H9 (cell line): ENCODE measurements around the gene COX8C. TPM values are rescaled to one million over a fixed set of nuclear protein-coding genes. Genes with fewer than 3 reads are reported as not detected.

Experiments used
- DNase-seq: peaks from one replicate; pipeline ENCODE4 v3.0.0-alpha.2; 2017
- H2AFZ ChIP-seq: one replicate; pipeline ENCODE4 v1.6.1; 2013; ENCODE audit warnings: mild to moderate bottlenecking, low read length, control low read depth, moderate library complexity
- H2AK5ac ChIP-seq: 2 replicates; pipeline ENCODE4 v1.6.1; 2013; ENCODE audit warnings: low read length, control low read depth, mixed read lengths; ENCODE audit not compliant: insufficient read length
- H2BK120ac ChIP-seq: one replicate; pipeline ENCODE4 v1.6.1; 2013; ENCODE audit warnings: low read depth, mild to moderate bottlenecking, low read length, control low read depth, inconsistent platforms; ENCODE audit not compliant: poor library complexity, severe bottlenecking
- H2BK12ac ChIP-seq: 2 replicates; pipeline ENCODE4 v1.6.1; 2013; ENCODE audit warnings: low read length, control low read depth, mixed read lengths, low read depth; ENCODE audit not compliant: insufficient read length
- H2BK15ac ChIP-seq: 2 replicates; pipeline ENCODE4 v1.6.1; 2013; ENCODE audit warnings: low read depth, low read length, control low read depth
- H2BK20ac ChIP-seq: one replicate; pipeline ENCODE4 v1.6.1; 2013; ENCODE audit warnings: low read depth, mild to moderate bottlenecking, low read length, control low read depth, inconsistent platforms; ENCODE audit not compliant: poor library complexity, severe bottlenecking
- H2BK5ac ChIP-seq: 2 replicates; pipeline ENCODE4 v1.6.1; 2013; ENCODE audit warnings: low read length, control low read depth, mixed read lengths; ENCODE audit not compliant: insufficient read length
- H3K14ac ChIP-seq: 2 replicates; pipeline ENCODE4 v1.6.1; 2013; ENCODE audit warnings: low read length, control low read depth; ENCODE audit not compliant: insufficient read depth
- H3K18ac ChIP-seq: 2 replicates; pipeline ENCODE4 v1.6.1; 2013; ENCODE audit warnings: low read depth, mild to moderate bottlenecking, mixed read lengths, low read length, control low read depth; ENCODE audit not compliant: insufficient read length
- H3K23ac ChIP-seq: 2 replicates; pipeline ENCODE4 v1.6.1; 2013; ENCODE audit warnings: low read length, control low read depth, mixed read lengths, low read depth; ENCODE audit not compliant: insufficient read length
- H3K23me2 ChIP-seq: 2 replicates; pipeline ENCODE4 v1.6.1; 2013; ENCODE audit warnings: low read depth, mild to moderate bottlenecking, mixed read lengths, low read length, control low read depth; ENCODE audit not compliant: insufficient read length, poor library complexity, severe bottlenecking
- H3K27ac ChIP-seq: 2 replicates; pipeline ENCODE4 v1.5.1; 2013; ENCODE audit warnings: low read length, control low read depth, mixed read lengths, low read depth; ENCODE audit not compliant: insufficient read length
- H3K27me3 ChIP-seq: 2 replicates; pipeline ENCODE4 v1.6.1; 2013; ENCODE audit warnings: low read length, control low read depth, inconsistent platforms; ENCODE audit not compliant: insufficient read depth
- H3K4ac ChIP-seq: 2 replicates; pipeline ENCODE4 v1.6.1; 2013; ENCODE audit warnings: low read depth, mild to moderate bottlenecking, control low read depth, inconsistent platforms, low read length, moderate library complexity
- H3K4me1 ChIP-seq: 2 replicates; pipeline ENCODE4 v1.6.1; 2013; ENCODE audit warnings: low read length, control low read depth, inconsistent platforms; ENCODE audit not compliant: insufficient read depth
- H3K4me2 ChIP-seq: 2 replicates; pipeline ENCODE4 v1.6.1; 2013; ENCODE audit warnings: low read length, control low read depth, mixed read lengths; ENCODE audit not compliant: insufficient read length, insufficient read depth
- H3K56ac ChIP-seq: 2 replicates; pipeline ENCODE4 v1.6.1; 2013; ENCODE audit warnings: low read depth, mild to moderate bottlenecking, mixed read lengths, low read length, control low read depth; ENCODE audit not compliant: insufficient read length
- H3K79me1 ChIP-seq: 2 replicates; pipeline ENCODE4 v1.6.1; 2013; ENCODE audit warnings: low read depth, mild to moderate bottlenecking, moderate library complexity, low read length, control low read depth, inconsistent platforms; ENCODE audit not compliant: insufficient read depth, poor library complexity, severe bottlenecking
- H3K79me2 ChIP-seq: 2 replicates; pipeline ENCODE4 v1.6.1; 2013; ENCODE audit warnings: low read length, control low read depth, inconsistent platforms; ENCODE audit not compliant: insufficient read depth
- H3K9ac ChIP-seq: 2 replicates; pipeline ENCODE4 v1.6.1; 2013; ENCODE audit warnings: low read length, control low read depth, mixed read lengths; ENCODE audit not compliant: insufficient read length; ENCODE audit errors: extremely low read depth
- H3K9me3 ChIP-seq: one replicate; pipeline ENCODE4 v1.6.1; 2013; ENCODE audit warnings: low read depth, low read length, inconsistent platforms; ENCODE audit not compliant: control insufficient read depth
- H3T11ph ChIP-seq: one replicate; pipeline ENCODE4 v1.6.1; 2013; ENCODE audit warnings: mild to moderate bottlenecking, low read length, control low read depth, inconsistent platforms
- H4K20me1 ChIP-seq: one replicate; pipeline ENCODE4 v1.6.1; 2013; ENCODE audit not compliant: control insufficient read depth, insufficient read length, insufficient read depth
- H4K5ac ChIP-seq: 2 replicates; pipeline ENCODE4 v1.6.1; 2013; ENCODE audit warnings: low read depth, mild to moderate bottlenecking, mixed read lengths, low read length, control low read depth; ENCODE audit not compliant: insufficient read length
- H4K8ac ChIP-seq: replicated peaks from 2 replicates; pipeline ENCODE4 v1.6.1; 2013; ENCODE audit warnings: low read length, control low read depth, mixed read lengths, low read depth; ENCODE audit not compliant: insufficient read length
- H4K91ac ChIP-seq: 2 replicates; pipeline ENCODE4 v1.6.1; 2013; ENCODE audit warnings: low read depth, mild to moderate bottlenecking, moderate library complexity, mixed read lengths, low read length, control low read depth; ENCODE audit not compliant: insufficient read length
- H3K27ac Mint-ChIP-seq, 3 experiments: 2 replicates in 2 of 3; 3 replicates in 1 of 3; pipeline ENCODE4 v1.8.0; 2020 to 2021; ENCODE audit warnings: mixed read lengths in 3 of 3, mild to moderate bottlenecking in 1 of 3, moderate library complexity in 1 of 3
- H3K27me3 Mint-ChIP-seq: 2 replicates; pipeline ENCODE4 v1.8.0; 2021; ENCODE audit warnings: low read depth, mild to moderate bottlenecking, moderate library complexity, mixed read lengths
- H3K36me3 Mint-ChIP-seq, 3 experiments: 2 replicates in 2 of 3; 3 replicates in 1 of 3; pipeline ENCODE4 v1.8.0; 2020 to 2021; ENCODE audit warnings: low read depth in 3 of 3, mixed read lengths in 3 of 3; ENCODE audit not compliant: insufficient read depth in 1 of 3
- H3K4me1 Mint-ChIP-seq, 2 experiments: 2 replicates each; pipeline ENCODE4 v1.8.0; 2020; ENCODE audit warnings: mixed read lengths in 2 of 2
- H3K4me3 Mint-ChIP-seq, 2 experiments: 2 replicates in 1 of 2; 3 replicates in 1 of 2; pipeline ENCODE4 v1.8.0; 2020 to 2021; ENCODE audit warnings: mild to moderate bottlenecking in 2 of 2, mixed read lengths in 2 of 2, moderate library complexity in 1 of 2
- H3K9me3 Mint-ChIP-seq, 2 experiments: 2 replicates in 1 of 2; 3 replicates in 1 of 2; pipeline ENCODE4 v1.8.0; 2020; ENCODE audit warnings: mild to moderate bottlenecking in 2 of 2, mixed read lengths in 2 of 2, moderate library complexity in 1 of 2
- CTCF ChIP-seq: fragments of 200-600 bp; sonication (generic); conservative IDR thresholded peaks from 3 replicates; pipeline ENCODE4 v1.8.0; 2021; ENCODE audit warnings: antibody characterized with exemption, mild to moderate bottlenecking
- WGBS: extraction: QIAGEN DNeasy Blood & Tissue Kit; methylation state at CpG from one replicate; pipeline ENCODE4 v1.1.7; 2013; ENCODE audit warnings: missing lambda C conversion rate, low lambda C conversion rate, mixed read lengths; ENCODE audit not compliant: insufficient read length; ENCODE audit errors: extremely low coverage; 5-methylcytosine and 5-hydroxymethylcytosine counted together
- long read RNA-seq: library from polyadenylated mRNA; unstranded; transcript quantifications from one replicate; pipeline ENCODE4 v2.0.0, GENCODE V29; 2020
- total RNA-seq: library from RNA; stranded (reverse); gene quantifications from 2 replicates; pipeline ENCODE4 v1.2.1, GENCODE V29; 2021

Gene COX8C
- total RNA-seq: not detected in 2 replicates
- long read RNA-seq: 0 reads

GRCh38 chr14:93346926-93347721, at the start of gene COX8C:
COX8C (plus strand) TSS chr14:93347182; CDS start chr14:93347269, 87 bp downstream.
- H3K18ac ChIP-seq: no peak within 1 kb of the TSS
- Mint-ChIP-seq H3K36me3 (peaks cover 14 to 37% (median 14%) of the 10 kb centered on the region in 3 experiments), H3K27ac (0 out of 7 replicates have a peak within 1 kb of the TSS, but pooled peaks of 2 of the 3 experiments have one; percentile 7 to 16), H3K9me3 (peaks cover 17 to 29% of the 10 kb centered on the region in 2 experiments), H3K27me3 (no peaks in the 10 kb centered on the region), H3K4me1 (peaks cover 39 to 44% of the 10 kb centered on the region in 2 experiments), H3K4me3 (no peak within 1 kb of the TSS)
- H4K8ac ChIP-seq: no peak within 1 kb of the TSS
- no peak within 1 kb of the TSS for H3K4ac ChIP-seq
- H3K14ac ChIP-seq: no peak within 1 kb of the TSS
- peaks cover 7% of the 10 kb centered on the region for H3K9me3 ChIP-seq
- H2AK5ac ChIP-seq: no peak within 1 kb of the TSS
- H2BK20ac ChIP-seq: no peak within 1 kb of the TSS
- H3K4me1 ChIP-seq: peaks cover 6% of the 10 kb centered on the region; the same call in 1 of the 2 replicates
- peaks cover 2% of the 10 kb centered on the region for H3K23me2 ChIP-seq
- DNase-seq: peak; percentile 31
- H3K79me1 ChIP-seq: no peaks in the 10 kb centered on the region
- no peak within 1 kb of the TSS for H2BK5ac ChIP-seq
- no peak within 1 kb of the TSS for H2AFZ ChIP-seq
- no peak within 1 kb of the TSS for H4K5ac ChIP-seq
- H3K27me3 ChIP-seq: no peaks in the 10 kb centered on the region
- H3T11ph ChIP-seq: no peak within 1 kb of the TSS
- H3K9ac ChIP-seq: no peak within 1 kb of the TSS
- no peak within 1 kb of the TSS for H4K91ac ChIP-seq
- no peak within 1 kb of the TSS for H3K27ac ChIP-seq
- no peaks in the 10 kb centered on the region for H3K79me2 ChIP-seq
- no peak within 1 kb of the TSS for H2BK15ac ChIP-seq
- no peak within 1 kb of the TSS for H3K4me2 ChIP-seq
- no peaks in the 10 kb centered on the region for H4K20me1 ChIP-seq
- no CpG with 5 or more reads among the region's 60 CpGs for WGBS
- H2BK12ac ChIP-seq: no peak within 1 kb of the TSS
- no peak within 1 kb of the TSS for H3K23ac ChIP-seq
- peak; percentile 22; the same call in 2 of the 3 replicates for TF ChIP-seq CTCF
- no peak within 1 kb of the TSS for H3K56ac ChIP-seq
- peak within 1 kb of the TSS; percentile 17 for H2BK120ac ChIP-seq
